CD14-positive monocyte (primary cell): ENCODE measurements around the gene CCR1. TPM values are rescaled to one million over a fixed set of nuclear protein-coding genes. Genes with fewer than 3 reads are reported as not detected.

Experiments
- DNase-seq, 3 donors: peaks; one replicate each; pipeline ENCODE4 v3.0.0-alpha.2; 2011 to 2022
- H2AFZ ChIP-seq: 2 replicates; pipeline ENCODE4 v1.6.0; 2012; ENCODE audit warnings: mild to moderate bottlenecking, low read depth, low read length, inconsistent platforms; ENCODE audit not compliant: insufficient read depth, poor library complexity, severe bottlenecking
- H3K27ac ChIP-seq, 2 donors: 1 replicate in 1 of 2; 2 replicates in 1 of 2; pipeline ENCODE4 v1.5.1; 2012 to 2013; ENCODE audit warnings: low read length in 2 of 2, control low read depth in 1 of 2, inconsistent platforms in 1 of 2, low read depth in 1 of 2, mild to moderate bottlenecking in 1 of 2
- H3K27me3 ChIP-seq, 2 donors: one replicate each; pipeline versions ENCODE4 v1.6.0 to v1.6.1; 2011 to 2013; ENCODE audit warnings: low read length in 2 of 2; ENCODE audit not compliant: control insufficient read depth in 2 of 2, insufficient read depth in 2 of 2
- H3K36me3 ChIP-seq, 2 donors: replicated peaks in 1 of 2; 1 replicate in 1 of 2; 2 replicates in 1 of 2; pipeline versions ENCODE4 v1.5.1 to v1.6.1; 2012 to 2013; ENCODE audit warnings: low read length in 2 of 2, control low read depth in 1 of 2, inconsistent platforms in 1 of 2, mild to moderate bottlenecking in 1 of 2; ENCODE audit not compliant: insufficient read depth in 2 of 2, control insufficient read depth in 1 of 2
- H3K4me1 ChIP-seq, 2 donors: 1 replicate in 1 of 2; 2 replicates in 1 of 2; pipeline versions ENCODE4 v1.5.1 to v1.6.1; 2012 to 2013; ENCODE audit warnings: low read length in 2 of 2, control low read depth in 1 of 2, inconsistent platforms in 1 of 2, mild to moderate bottlenecking in 1 of 2, moderate library complexity in 1 of 2; ENCODE audit not compliant: insufficient read depth in 2 of 2, control insufficient read depth in 1 of 2
- H3K4me2 ChIP-seq: replicated peaks from 2 replicates; pipeline ENCODE3; 2012; ENCODE audit warnings: low read length, moderate library complexity, mild to moderate bottlenecking; ENCODE audit not compliant: poor library complexity, severe bottlenecking; ENCODE audit errors: extremely low read depth
- H3K4me3 ChIP-seq, 3 experiments: fragments of 200-600 bp in 1 of 3; sonication (generic) in 1 of 3; replicated peaks in 1 of 3; 1 replicate in 2 of 3; 2 replicates in 1 of 3; pipeline ENCODE4 v1.5.1; 2011 to 2013; ENCODE audit warnings: low read length in 3 of 3, mild to moderate bottlenecking in 3 of 3, control low read depth in 2 of 3, low read depth in 2 of 3, inconsistent platforms in 1 of 3, moderate library complexity in 1 of 3
- H3K79me2 ChIP-seq: 2 replicates; pipeline ENCODE4 v1.6.0; 2012; ENCODE audit warnings: mild to moderate bottlenecking, control low read depth, inconsistent platforms, low read length, moderate library complexity; ENCODE audit not compliant: insufficient read depth
- H3K9ac ChIP-seq: 2 replicates; pipeline ENCODE4 v1.6.0; 2017; ENCODE audit warnings: low read length, mild to moderate bottlenecking; ENCODE audit not compliant: insufficient read depth, poor library complexity, severe bottlenecking
- H3K9me3 ChIP-seq, 2 donors: replicated peaks in 1 of 2; 1 replicate in 1 of 2; 2 replicates in 1 of 2; pipeline versions ENCODE4 v1.5.1 to v1.6.1; 2012 to 2013; ENCODE audit warnings: low read length in 2 of 2, control low read depth in 1 of 2; ENCODE audit not compliant: control insufficient read depth in 1 of 2, insufficient read depth in 1 of 2
- H4K20me1 ChIP-seq: 2 replicates; pipeline ENCODE4 v1.6.0; 2012; ENCODE audit warnings: mild to moderate bottlenecking, low read length, control low read depth, moderate library complexity; ENCODE audit not compliant: insufficient read depth
- H3K27ac Mint-ChIP-seq, 7 donors: one replicate each; pipeline ENCODE4 v1.8.0; 2020; ENCODE audit warnings: mild to moderate bottlenecking in 7 of 7, mixed read lengths in 7 of 7, moderate library complexity in 6 of 7, inconsistent platforms in 2 of 7
- H3K27me3 Mint-ChIP-seq, 3 donors: one replicate each; pipeline ENCODE4 v1.8.0; 2021 to 2022; ENCODE audit warnings: low read depth in 3 of 3, mild to moderate bottlenecking in 3 of 3, mixed read lengths in 3 of 3, moderate library complexity in 3 of 3, inconsistent platforms in 1 of 3
- H3K36me3 Mint-ChIP-seq, 2 donors: one replicate each; pipeline ENCODE4 v1.8.0; 2020; ENCODE audit warnings: mixed read lengths in 2 of 2, inconsistent platforms in 1 of 2, mild to moderate bottlenecking in 1 of 2
- H3K4me1 Mint-ChIP-seq: one replicate; pipeline ENCODE4 v1.8.0; 2020; ENCODE audit warnings: mild to moderate bottlenecking, mixed read lengths
- H3K4me3 Mint-ChIP-seq, 2 donors: one replicate each; pipeline ENCODE4 v1.8.0; 2020; ENCODE audit warnings: mild to moderate bottlenecking in 2 of 2, mixed read lengths in 2 of 2, moderate library complexity in 1 of 2
- H3K9me3 Mint-ChIP-seq, 7 donors: one replicate each; pipeline ENCODE4 v1.8.0; 2020 to 2022; ENCODE audit warnings: mixed read lengths in 7 of 7, mild to moderate bottlenecking in 6 of 7, moderate library complexity in 6 of 7, inconsistent platforms in 2 of 7
- CTCF ChIP-seq: fragments of 200-600 bp; IDR thresholded peaks from one replicate; pipeline ENCODE4 v1.8.0; 2022; ENCODE audit warnings: antibody characterized with exemption, mild to moderate bottlenecking
- WGBS: methylation state at CpG from one replicate; pipeline ENCODE4 v1.1.5; 2013; ENCODE audit warnings: missing lambda C conversion rate; ENCODE audit not compliant: insufficient coverage; 5-methylcytosine and 5-hydroxymethylcytosine counted together
- intact Hi-C, 2 donors: fragments of 100-400 bp; cut with micrococcal nuclease; formaldehyde crosslinking; loops; one replicate each; pipeline versions ENCODE4 v1.15.0 to v1.15.1; 2023
- polyA plus RNA-seq, 3 donors: library from polyadenylated mRNA; depleted of rRNA in 1 of 3; unstranded in 2 of 3; stranded (reverse) in 1 of 3; fragments of 300-500 nt in 2 of 3; fragments of >200 nt in 1 of 3; fragmentation: Illumina TruSeq in 2 of 3; gene quantifications; 1 replicate in 2 of 3; 2 replicates in 1 of 3; pipeline ENCODE4 v1.2.3, GENCODE V29; 2012 to 2021

The CCR1 gene
- polyA plus RNA-seq, 3 donors, result 56.7 to 304 (median 233) TPM

GRCh38 chr3:46218196-46218709 is 10.1 kb upstream of the CCR1 start:
- peaks cover 0 to 1% (median 0%) of the 10 kb centered on the region in 3 donors for H3K27me3 Mint-ChIP-seq
- Histone ChIP-seq H4K20me1 (no peaks in the 10 kb centered on the region), H3K9ac (no peak overlapping the region), H2AFZ (no peak overlapping the region), H3K4me3 (no peak overlapping the region), H3K9me3 (no peaks in the 10 kb centered on the region), H3K27ac (no peak overlapping the region), H3K36me3 (no peaks in the 10 kb centered on the region), H3K4me1 (peaks cover 48 to 49% of the 10 kb centered on the region in 2 donors), H3K79me2 (no peaks in the 10 kb centered on the region), H3K4me2 (no peak overlapping the region), H3K27me3 (no peaks in the 10 kb centered on the region)
- H3K4me3 Mint-ChIP-seq, result no peak overlapping the region
- intact Hi-C loops, result no loop called here
- H3K27ac Mint-ChIP-seq, result no peak overlapping the region
- no peaks in the 10 kb centered on the region for H3K36me3 Mint-ChIP-seq
- H3K4me1 Mint-ChIP-seq, result peaks cover 35% of the 10 kb centered on the region
- no peak for DNase-seq
- no CpG with 5 or more reads among the region's 2 CpGs for WGBS
- peaks cover 0 to 2% (median 0%) of the 10 kb centered on the region in 7 donors for H3K9me3 Mint-ChIP-seq
- no peak for TF ChIP-seq CTCF

GRCh38 chr3:46215810-46216414 is 7.8 kb upstream of the CCR1 start:
- Histone ChIP-seq H3K36me3 (no peaks in the 10 kb centered on the region), H3K9ac (no peak overlapping the region), H3K27me3 (no peaks in the 10 kb centered on the region), H3K79me2 (no peaks in the 10 kb centered on the region), H3K4me3 (no peak overlapping the region), H2AFZ (no peak overlapping the region), H3K9me3 (no peaks in the 10 kb centered on the region), H3K4me1 (peaks cover 42 to 43% of the 10 kb centered on the region in 2 donors), H3K4me2 (no peak overlapping the region), H4K20me1 (no peaks in the 10 kb centered on the region), H3K27ac (no peak overlapping the region)
- no peak for DNase-seq
- no peak for TF ChIP-seq CTCF
- peaks cover 0 to 1% (median 0%) of the 10 kb centered on the region in 3 donors for H3K27me3 Mint-ChIP-seq
- H3K9me3 Mint-ChIP-seq, result peaks cover 0 to 2% (median 0%) of the 10 kb centered on the region in 7 donors
- intact Hi-C loops, result no loop called here
- WGBS, result 97% methylated on average over 3 of the region's 4 CpGs
- no peak overlapping the region for H3K4me3 Mint-ChIP-seq
- no peaks in the 10 kb centered on the region for H3K36me3 Mint-ChIP-seq
- peaks cover 11% of the 10 kb centered on the region for H3K4me1 Mint-ChIP-seq
- no peak overlapping the region for H3K27ac Mint-ChIP-seq
